Adrenal gland (tissue), 5 donors: ENCODE results near the gene POLK.

ENCODE experiments used
- CTCF ChIP-seq, 6 experiments: fragments of 450-650 bp in 4 of 6; fragments of 200-600 bp in 2 of 6; sonication (generic) in 1 of 6; IDR thresholded peaks; 1 replicate in 5 of 6; 2 replicates in 1 of 6; pipeline versions ENCODE4 v1.5.1 to v1.8.0; 2016 to 2021; ENCODE audit warnings: antibody characterized with exemption in 6 of 6, mild to moderate bottlenecking in 2 of 6, moderate library complexity in 1 of 6
- POLR2A ChIP-seq, 2 donors: fragments of 450-650 bp; IDR thresholded peaks; one replicate each; pipeline ENCODE4 v1.6.1; 2017; ENCODE audit warnings: antibody characterized with exemption in 2 of 2, mild to moderate bottlenecking in 2 of 2, moderate library complexity in 1 of 2
- donor health status: DM: no; HTN: no; CAD: no.

- TF ChIP-seq CTCF (IDR thresholded peaks at IDR 0.05) (no peak), POLR2A (IDR thresholded peaks at IDR 0.05) (no peak)
These were observed 137.0 kb downstream of the POLK start for GRCh38 chr5:75648712-75649111.
